ENCODE measurements around the gene DPP6.

The DPP6 gene

DNA sequence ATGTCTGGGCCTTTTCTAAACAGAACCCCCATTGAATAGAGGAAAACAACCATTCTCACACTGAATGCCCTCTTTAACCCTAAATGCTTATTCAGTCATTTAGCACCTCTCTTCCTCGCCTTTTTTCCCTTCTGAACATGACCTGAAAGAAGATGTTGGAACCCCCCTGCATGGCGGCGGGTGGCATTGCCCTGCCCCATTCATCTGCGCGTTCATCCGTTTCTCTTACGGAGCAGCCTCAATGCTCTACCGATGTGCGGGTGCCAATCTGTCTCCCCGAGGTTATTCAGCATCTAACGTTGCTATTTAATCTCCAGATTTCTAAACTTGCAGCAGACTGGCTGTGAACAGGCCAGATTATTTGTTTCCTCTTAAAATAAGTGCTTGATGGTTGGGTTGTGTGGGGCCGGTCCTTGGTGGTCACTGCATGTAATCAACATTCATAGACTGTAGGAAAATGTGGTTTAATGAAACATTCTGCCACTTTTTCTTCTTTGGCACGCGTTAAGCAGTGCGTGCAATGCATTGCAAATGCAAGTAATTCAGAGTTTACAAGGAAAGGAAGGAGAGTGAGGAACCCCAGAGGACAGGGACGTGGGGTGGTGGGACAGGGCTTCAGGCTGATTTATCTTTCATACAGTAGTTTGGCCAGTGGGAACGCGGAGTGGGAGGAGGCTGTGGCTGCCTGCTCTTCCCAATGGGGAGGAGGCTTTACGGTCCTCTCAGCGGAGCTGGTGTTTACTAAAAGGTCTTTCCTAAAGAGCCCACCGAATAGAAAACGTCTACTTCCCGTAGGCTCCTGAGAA lies 286.7 kb downstream of the DPP6 start:
- DNase-seq (ENCODE audit: low read depth in 2 of 2), result no peak

DNA sequence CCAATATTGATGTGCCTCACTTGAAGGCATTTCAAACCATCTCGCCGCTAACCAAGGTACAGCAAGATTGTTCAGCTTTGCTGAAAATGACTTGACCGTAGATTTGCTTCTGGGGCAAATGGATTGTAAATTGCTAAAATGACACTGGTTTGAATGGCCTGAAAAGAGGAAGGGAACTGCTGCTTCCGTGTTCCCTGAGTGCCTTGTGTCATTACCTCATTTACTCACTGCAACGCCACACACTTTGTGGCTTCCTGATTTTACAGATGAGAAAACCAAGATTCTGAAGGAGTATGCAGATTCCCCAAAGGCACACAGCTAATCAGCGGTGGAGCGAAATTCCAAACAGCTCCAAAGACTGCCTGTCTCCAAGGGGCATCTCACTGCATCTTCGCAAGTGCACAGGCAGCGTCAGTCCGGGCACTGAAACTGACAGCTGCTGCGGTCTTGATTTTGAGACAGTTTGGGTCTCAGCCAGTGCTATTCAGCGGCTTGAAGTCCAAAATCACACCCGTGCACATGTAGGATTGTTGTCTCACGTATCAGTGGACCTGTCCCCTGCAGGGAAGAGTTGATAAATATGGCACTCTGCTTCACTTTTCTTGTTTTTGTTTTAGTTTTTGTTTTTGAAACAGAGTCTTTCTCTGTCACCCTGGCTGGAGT lies 290.9 kb downstream of the DPP6 start:
- DNase-seq (ENCODE audit: low read depth in 2 of 2), result no peak

- no peak for DNase-seq (ENCODE audit: low read depth in 2 of 2)
Observed at GRCh38 chr7:154343778-154344412, 291.7 kb downstream of the DPP6 start.

DNA sequence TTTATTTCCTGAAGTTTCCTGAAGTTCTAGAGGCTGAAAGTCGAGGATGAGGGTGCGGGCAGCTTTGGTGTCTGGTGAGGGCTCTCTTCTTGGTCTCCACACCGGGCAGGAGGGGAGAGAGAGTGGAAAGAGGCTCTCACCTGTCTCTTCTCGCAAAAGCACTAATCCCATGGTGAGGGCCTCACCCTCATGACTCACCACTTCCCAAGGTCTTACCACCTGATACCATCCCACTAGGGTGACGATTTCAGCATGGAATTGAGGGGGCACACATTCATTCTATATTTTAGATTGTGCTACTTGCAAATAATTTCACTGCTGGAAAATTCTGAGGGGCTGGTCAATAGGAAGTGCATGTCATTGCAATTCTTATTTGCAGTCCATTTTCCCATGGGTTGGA lies 292.9 kb downstream of the DPP6 start:
- DNase-seq (ENCODE audit: low read depth in 2 of 2), result no peak

DNA sequence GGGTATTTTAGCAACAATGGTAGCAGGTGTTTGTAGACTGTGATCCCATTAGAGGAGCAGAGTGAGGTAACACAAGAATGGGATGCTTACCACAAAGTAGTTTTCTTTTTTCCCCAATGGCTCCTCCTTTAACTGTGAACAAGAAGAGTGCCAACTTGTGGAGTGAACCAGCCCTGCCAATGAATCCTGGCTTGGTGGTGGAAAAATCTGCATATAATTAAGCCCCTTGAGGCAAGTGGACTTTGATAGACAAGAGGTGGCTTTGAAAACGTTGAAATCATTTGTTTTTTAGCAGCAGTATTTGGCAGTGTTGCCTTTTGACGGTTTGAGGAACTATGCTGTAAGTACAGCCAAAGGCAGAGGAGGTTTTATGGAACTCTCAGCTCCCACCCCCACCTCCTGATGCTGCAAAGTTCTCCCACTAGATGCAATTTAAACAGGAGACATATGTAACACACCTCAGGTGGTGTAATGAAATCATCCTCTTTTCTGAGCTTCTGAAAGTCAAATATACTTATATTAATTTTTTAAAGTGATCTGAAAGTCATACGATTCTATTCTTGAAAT lies 295.6 kb downstream of the DPP6 start:
- no peak for DNase-seq (ENCODE audit: low read depth in 2 of 2)

DNA sequence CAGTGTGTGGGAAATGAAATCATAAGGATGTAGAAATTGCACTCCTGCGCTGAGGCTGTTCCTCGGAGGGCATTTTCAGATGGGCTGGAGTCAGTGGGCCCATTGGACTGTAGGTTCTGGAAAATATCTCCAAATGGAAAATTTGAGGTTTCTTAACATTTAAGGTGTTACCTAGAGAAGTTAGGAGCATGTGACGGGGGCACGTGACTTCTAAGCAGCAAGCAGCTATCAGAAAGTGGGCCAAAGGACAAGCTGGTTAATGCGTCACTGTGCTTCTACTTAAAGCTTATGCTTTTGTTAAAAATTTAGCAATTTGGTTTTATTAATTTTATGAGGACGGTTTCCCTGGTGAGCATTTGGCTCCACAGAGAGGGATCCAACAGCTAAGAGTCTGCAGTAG lies 298.7 kb downstream of the DPP6 start:
- DNase-seq (ENCODE audit: low read depth in 2 of 2), result no peak

DNA sequence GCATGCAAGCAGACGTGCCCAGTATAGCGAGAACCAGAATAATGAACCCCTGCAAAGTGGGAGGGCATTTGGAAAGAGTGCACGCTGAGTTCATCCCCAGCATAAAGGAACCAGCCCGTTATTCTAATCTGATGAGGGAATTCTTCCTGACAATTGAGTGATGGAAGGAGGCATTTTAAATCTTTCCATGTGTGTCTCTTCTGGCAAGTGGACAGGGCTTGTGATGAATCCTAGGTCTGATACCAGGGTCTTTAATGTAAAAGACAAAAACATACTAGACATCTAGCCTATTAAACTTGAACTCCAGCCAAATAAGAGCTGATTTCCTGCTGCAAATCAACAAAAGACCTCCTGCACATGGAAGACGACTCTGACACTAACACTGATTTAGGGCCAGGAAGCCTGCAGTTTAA lies 301.2 kb downstream of the DPP6 start:
- no peak for DNase-seq (ENCODE audit: low read depth in 2 of 2)

- no peak for DNase-seq (ENCODE audit: low read depth in 2 of 2)
Observed at GRCh38 chr7:154364170-154364569, 312.0 kb downstream of the DPP6 start.

- no peak for DNase-seq (ENCODE audit: low read depth in 2 of 2)
Observed at GRCh38 chr7:154371424-154371823, 319.2 kb downstream of the DPP6 start.

DNA sequence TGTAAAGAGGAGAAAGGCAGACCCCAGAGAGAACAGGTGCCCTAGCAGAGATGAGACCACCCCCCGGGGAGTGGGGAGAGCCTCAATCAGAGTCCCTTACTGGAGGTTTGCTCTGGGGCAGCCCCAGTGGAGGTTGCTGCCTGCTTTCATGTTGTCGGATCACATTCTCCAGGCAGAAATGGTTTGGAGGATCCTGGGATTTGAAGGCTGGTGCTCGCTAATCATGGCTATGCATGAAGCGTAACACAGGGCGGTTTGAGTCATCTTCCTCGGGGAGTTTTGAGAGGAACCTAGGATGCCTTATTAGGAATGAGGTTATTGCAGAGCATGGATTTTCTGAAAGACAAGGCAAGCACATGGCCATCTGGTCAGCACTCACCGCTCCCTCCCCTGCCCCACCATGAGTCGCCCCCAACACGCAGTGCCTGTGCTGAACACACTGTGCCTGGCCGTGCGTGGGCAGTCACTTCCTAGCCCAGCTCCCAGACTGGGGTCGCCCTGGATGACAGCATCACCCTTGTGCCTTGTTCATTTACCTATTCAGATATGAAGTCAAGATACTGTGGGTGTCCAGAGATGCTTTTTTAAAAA lies 319.9 kb downstream of the DPP6 start:
- DNase-seq (ENCODE audit: low read depth in 2 of 2), result no peak

GRCh38 chr7:154373956-154374355 lies 321.8 kb downstream of the DPP6 start:
- no peak for DNase-seq (ENCODE audit: low read depth in 2 of 2)

DNA sequence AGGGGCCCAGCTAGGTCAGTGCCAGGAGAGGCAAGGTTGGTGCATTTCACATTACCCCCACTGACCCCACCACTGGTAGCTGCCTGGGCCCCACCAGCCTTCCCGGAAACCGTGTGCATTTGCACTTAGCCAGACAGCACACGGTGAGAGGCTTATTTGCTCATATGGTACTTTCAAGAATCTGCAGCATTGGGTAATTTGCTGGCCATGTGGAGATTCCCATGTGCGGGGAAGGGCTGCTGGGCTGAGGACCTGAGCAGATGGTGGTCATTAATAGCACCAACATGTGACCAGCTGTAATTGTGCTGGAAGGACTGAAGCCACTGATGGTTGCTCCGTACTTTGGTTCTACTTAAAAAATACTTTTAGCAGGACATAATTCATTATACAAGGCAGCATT lies 323.8 kb downstream of the DPP6 start:
- no peak for DNase-seq (ENCODE audit: low read depth in 2 of 2)

GRCh38 chr7:154380771-154381170 lies 328.6 kb downstream of the DPP6 start:
- no peak for DNase-seq (ENCODE audit: low read depth in 2 of 2)

DNA sequence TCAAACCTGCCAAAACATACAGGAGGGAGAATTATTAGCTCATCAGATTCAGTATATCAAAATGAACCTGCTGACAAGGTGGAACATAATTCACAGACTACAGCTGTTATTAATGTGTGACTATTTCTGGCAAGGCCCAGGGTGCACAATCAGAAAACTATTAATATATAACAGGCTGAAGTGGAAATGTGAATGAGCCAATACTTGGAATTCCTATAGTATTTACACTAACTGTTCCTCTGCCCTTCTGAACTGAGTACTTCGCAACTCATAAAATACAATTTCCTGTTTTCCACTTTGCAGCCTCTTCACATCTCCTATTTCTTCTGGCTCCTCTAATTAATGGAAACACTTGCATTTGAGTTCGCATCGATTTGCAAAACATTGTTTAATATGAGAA lies 330.8 kb downstream of the DPP6 start:
- DNase-seq (ENCODE audit: low read depth in 2 of 2), result no peak

DNA sequence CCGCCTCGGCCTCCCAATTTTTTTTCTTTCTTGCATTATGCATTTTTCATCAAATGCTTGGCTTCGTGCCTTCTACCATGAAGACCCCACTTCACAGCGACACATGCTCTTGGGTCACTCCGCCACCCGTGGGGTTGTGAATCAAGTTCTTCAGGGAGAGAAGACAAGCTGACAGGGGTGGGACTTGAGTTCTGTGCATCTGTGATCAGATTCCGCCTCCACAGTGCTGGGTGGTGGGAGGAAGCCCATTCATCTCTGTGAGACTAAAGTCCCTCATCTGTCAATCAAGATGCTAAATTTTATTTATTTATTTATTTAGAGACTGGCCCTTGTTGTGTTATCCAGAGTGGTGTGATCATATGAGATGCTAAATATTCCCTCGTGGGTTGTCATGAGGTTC lies 333.0 kb downstream of the DPP6 start:
- no peak for DNase-seq (ENCODE audit: low read depth in 2 of 2)

- no peak for DNase-seq (ENCODE audit: low read depth in 2 of 2)
Observed at GRCh38 chr7:154387252-154387651, 335.1 kb downstream of the DPP6 start.

DNA sequence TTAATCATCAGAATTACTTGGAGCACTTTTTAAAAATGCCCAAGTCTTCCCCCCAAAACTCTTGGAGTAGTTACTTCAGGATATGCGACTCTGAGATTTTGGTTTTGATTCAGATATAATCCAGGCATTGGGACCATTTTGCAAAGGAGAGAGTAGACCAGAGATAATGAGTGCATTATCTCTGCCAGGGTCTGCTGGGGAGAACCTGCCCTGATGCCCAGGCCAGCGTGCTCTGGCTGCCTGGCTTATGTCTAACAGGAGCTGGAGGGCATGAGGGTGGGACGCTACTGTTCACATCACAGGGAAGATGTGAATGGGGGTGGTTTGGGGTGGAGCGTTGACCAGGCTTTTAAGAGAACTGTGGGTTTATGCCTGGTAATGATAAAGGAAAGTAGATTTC lies 336.2 kb downstream of the DPP6 start:
- DNase-seq (ENCODE audit: low read depth in 2 of 2), result no peak

GRCh38 chr7:154388999-154389398 lies 336.8 kb downstream of the DPP6 start:
- no peak for DNase-seq (ENCODE audit: low read depth in 2 of 2)

DNA sequence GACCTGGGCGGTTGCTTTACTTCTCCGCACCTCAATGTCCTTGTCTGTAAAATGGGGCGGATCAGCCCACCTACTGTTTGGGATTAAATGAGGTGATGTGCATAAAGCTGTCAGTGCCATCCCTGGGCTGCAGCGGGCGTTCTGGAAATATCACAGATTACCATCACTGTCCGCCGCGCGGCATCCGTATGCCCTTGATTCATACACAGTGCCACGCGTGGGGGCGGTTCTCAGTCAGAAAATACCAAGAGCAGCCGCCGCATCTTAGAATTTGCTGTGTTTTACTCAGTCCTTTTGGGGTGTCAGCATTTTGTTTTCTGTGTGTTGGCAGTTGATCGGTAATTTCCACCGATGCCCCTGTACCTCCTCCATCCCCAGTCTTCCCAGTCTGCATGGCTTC lies 338.8 kb downstream of the DPP6 start:
- no peak for DNase-seq (ENCODE audit: low read depth in 2 of 2)

DNA sequence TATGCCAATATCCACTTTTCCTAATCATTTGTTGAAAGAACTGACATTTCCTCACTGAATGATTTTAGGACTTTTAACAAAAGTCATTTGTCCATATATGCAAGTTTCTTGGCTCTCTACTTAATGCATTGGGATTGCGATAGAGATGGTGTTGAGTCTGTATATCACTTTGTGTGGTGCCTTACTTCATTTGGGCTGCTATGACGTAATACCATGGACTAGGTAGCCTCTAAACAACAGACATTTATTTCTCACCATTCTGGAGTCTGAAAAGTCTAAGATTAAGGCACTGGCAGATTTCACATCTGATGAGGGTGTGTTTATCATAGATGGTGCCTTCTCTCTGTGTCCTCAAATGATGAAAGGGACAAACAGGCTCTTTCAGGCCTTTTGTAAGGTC lies 342.6 kb downstream of the DPP6 start:
- no peak for DNase-seq (ENCODE audit: low read depth in 2 of 2)

- no peak for DNase-seq (ENCODE audit: low read depth in 2 of 2)
Observed at GRCh38 chr7:154406312-154406711, 354.1 kb downstream of the DPP6 start.

GRCh38 chr7:154409703-154410311 lies 357.6 kb downstream of the DPP6 start:
- no peak for DNase-seq (ENCODE audit: low read depth in 2 of 2)
